ENCODE results near the gene SHROOM2.

SHROOM2 gene

GRCh38 chrX:9786798-9787635 lies 788 bp downstream of the SHROOM2 start:
- DNase-seq = no peak
- H3K27me3 ChIP-seq = peaks cover 0 to 14% of the 10 kb centered on the region in 2 donors
- TF ChIP-seq CTCF (IDR thresholded peaks at IDR 0.05) = no peak
- H3K9me3 ChIP-seq = no peaks in the 10 kb centered on the region
- no peak overlapping the region for H3K27ac ChIP-seq
- H3K4me3 ChIP-seq = peak overlapping the region; percentile 37 to 53
- no peaks in the 10 kb centered on the region for H3K36me3 ChIP-seq
- intact Hi-C loops (cut with DNase I; ENCODE audit: low total_unique reads) = no loop called here
- H3K4me1 ChIP-seq = peaks cover 0 to 12% (median 3%) of the 10 kb centered on the region in 4 donors

- Histone ChIP-seq H3K9me3 (no peaks in the 10 kb centered on the region), H3K36me3 (no peaks in the 10 kb centered on the region), H3K27me3 (peaks cover 0 to 14% of the 10 kb centered on the region in 2 donors), H3K4me3 (no peak overlapping the region), H3K27ac (no peak overlapping the region), H3K4me1 (peaks cover 0 to 12% (median 3%) of the 10 kb centered on the region in 4 donors)
- DNase-seq = no peak
- intact Hi-C loops (cut with DNase I; ENCODE audit: low total_unique reads) = no loop called here
- no peak for TF ChIP-seq CTCF (IDR thresholded peaks at IDR 0.05)
These were observed 2.7 kb downstream of the SHROOM2 start for GRCh38 chrX:9788911-9789310.

GRCh38 chrX:9789555-9789954 lies 3.3 kb downstream of the SHROOM2 start:
- Histone ChIP-seq H3K4me3 (no peak overlapping the region), H3K27me3 (peaks cover 0 to 14% of the 10 kb centered on the region in 2 donors), H3K9me3 (no peaks in the 10 kb centered on the region), H3K4me1 (peaks cover 0 to 12% (median 3%) of the 10 kb centered on the region in 4 donors), H3K36me3 (no peaks in the 10 kb centered on the region), H3K27ac (no peak overlapping the region)
- DNase-seq = no peak
- TF ChIP-seq CTCF (IDR thresholded peaks at IDR 0.05) = no peak
- intact Hi-C loops (cut with DNase I; ENCODE audit: low total_unique reads) = no loop called here

- H3K4me1 ChIP-seq = peaks cover 0 to 8% (median 3%) of the 10 kb centered on the region in 4 donors
- peaks cover 0 to 7% of the 10 kb centered on the region in 2 donors for H3K27me3 ChIP-seq
- intact Hi-C loops (cut with DNase I; ENCODE audit: low total_unique reads) = no loop called here
- no peak overlapping the region for H3K4me3 ChIP-seq
- peaks cover 0 to 12% (median 8%) of the 10 kb centered on the region in 3 donors for H3K9me3 ChIP-seq
- no peak overlapping the region for H3K27ac ChIP-seq
- H3K36me3 ChIP-seq = no peaks in the 10 kb centered on the region
- TF ChIP-seq CTCF (IDR thresholded peaks at IDR 0.05) = no peak
- DNase-seq = no peak
These were observed 4.6 kb downstream of the SHROOM2 start for GRCh38 chrX:9790866-9791265.

GRCh38 chrX:9794495-9794894 lies 8.3 kb downstream of the SHROOM2 start:
- no peaks in the 10 kb centered on the region for H3K36me3 ChIP-seq
- H3K9me3 ChIP-seq = peaks cover 0 to 15% (median 11%) of the 10 kb centered on the region in 3 donors
- H3K4me1 ChIP-seq = no peaks in the 10 kb centered on the region
- H3K27me3 ChIP-seq = no peaks in the 10 kb centered on the region
- no peak for TF ChIP-seq CTCF (IDR thresholded peaks at IDR 0.05)
- intact Hi-C loops (cut with DNase I; ENCODE audit: low total_unique reads) = no loop called here
- no peak for DNase-seq
- H3K27ac ChIP-seq = no peak overlapping the region
- no peak overlapping the region for H3K4me3 ChIP-seq
